GM19035 (cell line): ENCODE data around the gene PPP1R2B.
"Not testable (repeated sequence)": the region's sequence is repeated elsewhere in the genome, so short reads cannot be mapped to it uniquely, and the experiment has no call there.

Experiments used
- ATAC-seq: cut with Tn5 transposase; IDR thresholded peaks from one replicate; pipeline ENCODE4 v1.9.1; 2021; ENCODE audit not compliant: unreplicated experiment

PPP1R2B gene

GRCh38 chr5:156850206-156850751 lies at the start of gene PPP1R2B:
Gene PPP1R2B (plus strand): TSS chr5:156850295. CDS start chr5:156850563, 268 bp downstream.
- ATAC-seq: no peak

- ATAC-seq: no peak
Measured at GRCh38 chr5:156800929-156801328, 49.2 kb upstream of the PPP1R2B start.

- ATAC-seq: no peak
Measured at GRCh38 chr5:156802501-156802900, 47.6 kb upstream of the PPP1R2B start.

- no peak for ATAC-seq
Measured at GRCh38 chr5:156803404-156803803, 46.7 kb upstream of the PPP1R2B start.

- ATAC-seq: no peak
Measured at GRCh38 chr5:156812959-156813358, 37.1 kb upstream of the PPP1R2B start.

DNA sequence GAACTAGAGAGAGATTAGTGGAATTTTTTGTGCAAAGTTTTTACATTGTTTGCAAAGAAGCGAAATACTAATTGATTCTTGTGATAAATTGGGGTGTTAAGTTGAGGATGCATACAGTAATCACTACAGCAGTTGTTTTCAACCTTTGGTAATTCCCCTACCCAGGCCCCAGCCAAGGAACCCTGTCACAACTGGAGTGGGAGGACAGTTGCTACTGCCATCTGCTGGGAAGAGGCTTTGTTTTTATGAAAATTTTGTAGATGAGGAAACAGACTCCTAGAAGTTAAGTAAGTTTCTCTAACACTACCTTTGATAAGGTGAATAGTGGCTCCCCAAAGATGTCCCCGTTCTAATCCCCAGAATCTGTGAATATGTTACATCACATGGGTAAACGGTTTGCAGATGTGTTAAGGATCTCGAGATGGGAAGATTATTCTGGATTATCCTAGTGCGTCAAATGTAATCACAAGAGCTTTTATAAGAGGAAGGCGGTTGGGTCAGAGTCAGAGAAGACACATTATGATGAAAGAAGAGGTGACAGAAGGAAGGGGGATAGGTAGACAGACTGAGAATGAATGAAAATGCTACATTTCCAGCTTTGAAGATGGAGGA lies 34.0 kb upstream of the PPP1R2B start:
- peak; percentile 61 for ATAC-seq

GRCh38 chr5:156819537-156819936 lies 30.6 kb upstream of the PPP1R2B start:
- ATAC-seq: no peak

DNA sequence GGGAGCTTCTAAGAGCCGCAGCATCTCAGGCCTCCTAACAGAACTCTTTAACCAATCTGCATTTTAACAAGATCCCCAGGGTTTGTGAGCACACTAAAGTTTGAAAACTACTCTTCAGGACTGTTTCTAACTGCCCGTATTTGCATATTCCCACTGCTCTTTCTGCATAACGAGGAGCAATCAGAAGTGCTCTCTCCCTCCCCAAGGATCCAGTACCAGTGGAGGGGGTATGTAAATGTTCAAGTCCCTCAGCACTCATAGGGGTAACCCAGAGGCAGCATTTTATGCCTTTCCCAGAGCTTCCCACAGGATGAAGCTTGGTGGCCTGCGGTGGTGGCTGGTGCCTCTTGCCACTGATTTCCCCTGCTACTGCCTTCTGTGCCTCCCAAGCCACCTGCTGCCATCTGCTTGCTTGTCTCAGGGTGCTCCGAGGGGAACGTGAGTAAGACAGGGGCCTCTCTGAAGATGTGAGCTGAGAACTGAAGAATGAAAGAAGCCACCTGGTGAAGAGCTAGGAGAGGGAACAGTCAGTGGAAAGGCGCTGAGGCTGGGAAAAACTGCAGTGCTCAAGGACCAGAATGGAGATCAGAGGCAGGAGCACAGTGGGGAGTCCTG lies 30.0 kb upstream of the PPP1R2B start:
- no peak for ATAC-seq

DNA sequence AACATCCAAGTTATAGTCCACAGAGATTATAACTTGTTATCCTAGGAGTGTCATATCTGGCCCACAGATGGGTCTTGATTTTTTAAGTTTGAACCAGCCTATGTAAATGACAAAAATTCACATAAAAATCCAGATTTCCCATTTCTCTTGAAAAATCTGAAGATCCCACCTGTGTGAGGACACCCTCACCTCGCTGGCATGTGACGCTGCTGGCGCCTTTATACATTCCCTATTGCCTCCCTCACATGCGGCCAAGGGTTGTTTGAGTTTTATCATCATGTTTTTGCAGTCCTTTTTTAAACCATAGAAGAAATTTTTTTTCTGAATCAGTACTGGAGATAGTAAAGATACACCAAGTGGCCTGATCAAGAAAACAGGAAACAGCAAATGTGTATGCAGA lies 25.9 kb upstream of the PPP1R2B start:
- no peak for ATAC-seq

DNA sequence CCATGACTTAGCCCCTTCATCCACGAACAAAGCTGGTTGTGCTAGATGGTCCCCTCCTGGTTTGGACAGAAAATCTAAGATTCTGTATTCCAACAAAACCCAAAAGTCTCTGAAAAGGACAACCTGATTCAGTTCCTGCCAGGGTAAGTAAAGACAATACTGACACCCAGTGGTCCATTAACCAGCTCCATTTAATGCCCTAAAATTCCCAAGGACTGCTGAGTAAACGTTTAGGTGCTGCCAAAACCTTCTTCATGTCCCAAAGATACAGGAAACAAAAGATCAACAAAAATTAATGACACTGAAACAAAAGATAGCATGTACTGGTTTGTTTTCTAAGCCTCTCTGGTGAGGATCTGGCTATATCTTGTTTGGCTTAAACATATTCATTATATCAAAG lies 25.3 kb upstream of the PPP1R2B start:
- no peak for ATAC-seq

- ATAC-seq: no peak
Measured at GRCh38 chr5:156825688-156826087, 24.4 kb upstream of the PPP1R2B start.

GRCh38 chr5:156826150-156826549 lies 23.9 kb upstream of the PPP1R2B start:
- ATAC-seq: peak; percentile 65

- ATAC-seq: no peak
Measured at GRCh38 chr5:156834916-156835315, 15.2 kb upstream of the PPP1R2B start.

DNA sequence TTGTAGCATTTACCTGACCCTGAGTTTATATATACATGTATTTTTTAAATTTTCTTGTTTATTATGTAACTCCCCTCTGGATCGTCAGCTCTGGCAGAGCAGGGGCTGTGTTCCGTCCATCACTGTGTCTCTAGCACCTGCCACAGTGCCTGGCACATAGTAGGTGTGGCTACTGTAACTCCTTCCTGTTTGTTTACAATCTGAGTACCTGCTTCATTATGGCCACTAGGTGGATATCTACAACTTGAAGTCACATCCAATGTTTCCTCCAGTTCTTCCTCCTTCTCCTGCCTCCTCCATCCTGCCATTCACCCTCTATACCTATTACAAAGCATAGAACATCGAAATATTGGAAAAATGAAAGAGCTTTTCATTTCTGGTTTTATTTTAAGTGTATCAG lies 14.2 kb upstream of the PPP1R2B start:
- no peak for ATAC-seq

GRCh38 chr5:156836846-156837245 lies 13.2 kb upstream of the PPP1R2B start:
- no peak for ATAC-seq

GRCh38 chr5:156838961-156839360 lies 11.1 kb upstream of the PPP1R2B start:
- no peak for ATAC-seq

DNA sequence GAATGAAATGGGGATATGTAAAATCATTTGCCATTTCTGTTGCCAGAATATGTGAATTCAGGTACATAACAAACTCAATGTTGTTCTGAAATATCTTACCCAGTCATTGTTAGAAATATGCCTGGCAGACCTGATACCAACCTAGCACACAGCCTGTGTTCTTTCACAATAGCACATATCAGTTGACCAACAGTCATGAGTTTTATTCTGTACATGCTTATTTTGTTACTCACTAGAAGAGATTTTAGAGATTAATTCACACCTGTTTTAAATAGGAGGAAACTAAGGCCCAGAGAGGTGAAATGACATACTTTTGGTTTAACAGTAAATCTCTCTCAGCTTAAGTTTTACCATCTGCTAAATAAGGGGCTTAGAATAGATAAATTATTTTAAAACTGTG lies 8.4 kb upstream of the PPP1R2B start:
- no peak for ATAC-seq

GRCh38 chr5:156846914-156847313 lies 3.2 kb upstream of the PPP1R2B start:
- ATAC-seq: no peak

- ATAC-seq: not testable (repeated sequence)
Measured at GRCh38 chr5:156848447-156848846, 1.6 kb upstream of the PPP1R2B start.

DNA sequence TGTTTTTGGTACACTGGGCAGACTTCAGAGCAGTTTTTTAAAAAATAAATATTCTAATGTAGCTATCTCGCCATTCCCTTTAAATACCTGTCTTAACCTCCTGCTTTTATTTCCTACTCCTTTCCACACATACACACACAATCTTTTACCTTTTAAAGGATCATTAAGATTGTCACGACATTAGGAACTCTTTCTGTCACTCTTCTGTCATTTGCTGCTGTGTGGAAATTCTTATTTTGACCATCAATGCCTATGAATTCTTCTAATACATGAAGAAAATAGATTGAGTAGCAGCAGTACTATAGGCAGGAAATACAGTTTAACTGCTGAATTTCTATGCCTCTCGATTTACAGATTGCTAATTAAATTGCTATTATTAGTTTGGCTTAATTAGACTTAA lies 1.8 kb downstream of the PPP1R2B start:
- no peak for ATAC-seq

DNA sequence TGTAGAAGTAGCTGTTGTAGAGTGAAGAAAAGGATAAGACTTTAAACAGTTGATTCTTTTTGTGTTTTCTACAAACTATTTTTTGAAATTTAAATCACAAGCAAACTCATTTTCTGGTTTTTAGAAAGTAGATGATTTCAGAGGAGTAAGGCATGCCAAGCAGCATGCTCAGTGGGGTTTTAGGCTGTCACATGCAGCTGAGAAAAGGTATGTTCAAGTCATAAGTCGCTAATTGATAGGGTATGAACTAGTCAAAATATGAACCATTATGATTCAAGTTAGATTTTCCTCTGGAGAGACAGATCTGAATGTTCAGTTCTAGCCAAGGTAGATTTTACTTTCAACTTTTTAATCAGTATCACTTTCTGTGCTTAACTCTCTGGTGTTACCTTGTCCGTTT lies 3.0 kb downstream of the PPP1R2B start:
- ATAC-seq: not testable (repeated sequence)

GRCh38 chr5:156865427-156865826 lies 15.3 kb downstream of the PPP1R2B start:
- no peak for ATAC-seq

- no peak for ATAC-seq
Measured at GRCh38 chr5:156870498-156870839, 20.4 kb downstream of the PPP1R2B start.
